GM23338 (cell line): Measurements from ENCODE around the gene CNTNAP2. TPM values are rescaled to one million over a fixed set of nuclear protein-coding genes. Genes with fewer than 3 reads are reported as not detected.

ENCODE experiments used
- ATAC-seq: fragments of 200-7000 bp; cut with Tn5 transposase; 3 replicates; pipeline ENCODE4 v1.9.1; 2020
- DNase-seq: peaks from one replicate; pipeline ENCODE4 v3.0.0-alpha.2; 2015; ENCODE audit warnings: low spot score
- H2AFZ ChIP-seq: fragments of 200-600 bp; sonication (generic); 2 replicates; pipeline ENCODE4 v1.8.0; 2016; ENCODE audit warnings: antibody characterized with exemption, mild to moderate bottlenecking, moderate library complexity
- H3F3A ChIP-seq: fragments of 200-600 bp; sonication (generic); replicated peaks from 2 replicates; pipeline ENCODE4 v1.8.0; 2017; ENCODE audit warnings: antibody characterized with exemption, mixed run types, low read depth
- H3K27ac ChIP-seq: fragments of 200-600 bp; sonication (generic); 2 replicates; pipeline ENCODE4 v1.6.1; 2016; ENCODE audit warnings: low read depth
- H3K27me3 ChIP-seq: fragments of 200-600 bp; sonication (generic); 2 replicates; pipeline ENCODE4 v1.8.0; 2016; ENCODE audit warnings: mild to moderate bottlenecking, mixed run types, moderate library complexity; ENCODE audit not compliant: insufficient read depth
- H3K36me3 ChIP-seq: fragments of 200-600 bp; sonication (generic); 2 replicates; pipeline ENCODE4 v1.8.0; 2016; ENCODE audit warnings: mild to moderate bottlenecking; ENCODE audit not compliant: insufficient read depth
- H3K4me1 ChIP-seq: fragments of 200-600 bp; sonication (generic); 2 replicates; pipeline ENCODE4 v1.8.0; 2016; ENCODE audit warnings: mild to moderate bottlenecking, moderate library complexity; ENCODE audit not compliant: insufficient read depth
- H3K4me2 ChIP-seq: fragments of 200-600 bp; sonication (generic); 2 replicates; pipeline ENCODE4 v1.7.1; 2017; ENCODE audit warnings: mixed run types
- H3K4me3 ChIP-seq: fragments of 200-600 bp; sonication (generic); 2 replicates; pipeline ENCODE4 v1.6.1; 2016; ENCODE audit warnings: mixed run types
- H3K79me2 ChIP-seq: fragments of 200-600 bp; sonication (generic); replicated peaks from 2 replicates; pipeline ENCODE4 v1.8.0; 2017; ENCODE audit warnings: mild to moderate bottlenecking; ENCODE audit not compliant: insufficient read depth
- H3K9me2 ChIP-seq: fragments of 200-600 bp; sonication (generic); 2 replicates; pipeline ENCODE4 v1.8.0; 2017; ENCODE audit not compliant: insufficient read depth
- H4K20me1 ChIP-seq: fragments of 200-600 bp; sonication (generic); replicated peaks from 2 replicates; pipeline ENCODE4 v1.8.0; 2017; ENCODE audit warnings: mild to moderate bottlenecking; ENCODE audit not compliant: insufficient read depth
- H3K27ac Mint-ChIP-seq: 2 replicates; pipeline ENCODE4 v1.8.0; 2020; ENCODE audit warnings: inconsistent platforms, mild to moderate bottlenecking, moderate library complexity, mixed read lengths
- H3K27me3 Mint-ChIP-seq: 3 replicates; pipeline ENCODE4 v1.8.0; 2022; ENCODE audit warnings: low read depth, mild to moderate bottlenecking, moderate library complexity, mixed read lengths, inconsistent platforms; ENCODE audit not compliant: insufficient read depth, poor library complexity
- H3K36me3 Mint-ChIP-seq: 3 replicates; pipeline ENCODE4 v1.8.0; 2021; ENCODE audit warnings: low read depth, mild to moderate bottlenecking, inconsistent platforms, moderate library complexity, mixed read lengths
- H3K4me1 Mint-ChIP-seq: 3 replicates; pipeline ENCODE4 v1.8.0; 2020; ENCODE audit warnings: mild to moderate bottlenecking, inconsistent platforms, mixed read lengths
- H3K4me3 Mint-ChIP-seq: 3 replicates; pipeline ENCODE4 v1.8.0; 2021; ENCODE audit warnings: moderate library complexity, mild to moderate bottlenecking, inconsistent platforms, mixed read lengths
- H3K9me3 Mint-ChIP-seq: 3 replicates; pipeline ENCODE4 v1.8.0; 2020; ENCODE audit warnings: moderate library complexity, mild to moderate bottlenecking, inconsistent platforms, mixed read lengths
- CREB1 ChIP-seq: fragments of 250-450 bp; sonication (Bioruptor Pico); IDR thresholded peaks from 2 replicates; pipeline ENCODE4 v1.5.0; 2020; ENCODE audit warnings: low read depth, mild to moderate bottlenecking, moderate library complexity
- ETS1 ChIP-seq: IDR thresholded peaks from 2 replicates; pipeline ENCODE4 v1.6.1; 2016; ENCODE audit warnings: antibody characterized with exemption
- EZH2 ChIP-seq: fragments of 200-600 bp; sonication (generic); IDR thresholded peaks from one replicate; pipeline ENCODE4 v1.8.0; 2017; ENCODE audit warnings: antibody characterized with exemption, mild to moderate bottlenecking, low read depth; ENCODE audit not compliant: unreplicated experiment
- EZH2phosphoT487 ChIP-seq: fragments of 200-600 bp; sonication (generic); IDR thresholded peaks from one replicate; pipeline ENCODE4 v1.8.1; 2018; ENCODE audit warnings: antibody characterized with exemption; ENCODE audit not compliant: unreplicated experiment
- JUNB ChIP-seq: IDR thresholded peaks from one replicate; pipeline ENCODE4 v1.6.1; 2016; ENCODE audit warnings: antibody characterized with exemption; ENCODE audit not compliant: unreplicated experiment
- NANOG ChIP-seq: IDR thresholded peaks from 2 replicates; pipeline ENCODE4 v1.6.1; 2016; ENCODE audit warnings: antibody characterized with exemption, borderline replicate concordance
- POLR2AphosphoS5 ChIP-seq: IDR thresholded peaks from 2 replicates; pipeline ENCODE4 v1.6.1; 2016; ENCODE audit warnings: antibody characterized with exemption, low read depth
- REST ChIP-seq: IDR thresholded peaks from one replicate; pipeline ENCODE4 v1.6.1; 2018; ENCODE audit warnings: antibody characterized with exemption; ENCODE audit not compliant: unreplicated experiment
- STAT1 ChIP-seq: IDR thresholded peaks from one replicate; pipeline ENCODE4 v1.6.1; 2016; ENCODE audit warnings: antibody characterized with exemption; ENCODE audit not compliant: unreplicated experiment
- ZNF114 ChIP-seq: fragments of 250-450 bp; sonication (Bioruptor Pico); IDR thresholded peaks from 2 replicates; pipeline ENCODE4 v1.5.0; 2020; ENCODE audit warnings: mild to moderate bottlenecking, moderate library complexity
- ZNF331 ChIP-seq: fragments of 250-450 bp; sonication (Bioruptor Pico); IDR thresholded peaks from 2 replicates; pipeline ENCODE4 v1.5.0; 2020; ENCODE audit warnings: low read depth, mild to moderate bottlenecking, moderate library complexity
- polyA plus RNA-seq: library from polyadenylated mRNA; unstranded; fragments of >200 nt; fragmentation: Nextera tagmentation; extraction: Ambion mirVana; gene quantifications from 2 replicates; pipeline ENCODE4 v1.2.1, GENCODE V29; 2016
- total RNA-seq: library from RNA; depleted of rRNA; stranded (reverse); fragments of >200 nt; shearing (Covaris generic); gene quantifications from 2 replicates; pipeline ENCODE4 v1.2.3, GENCODE V29; 2014
- TF ChIP-seq, protein P1 (sequence below): fragments of 250-450 bp; sonication (Bioruptor Pico); IDR thresholded peaks from 2 replicates; pipeline ENCODE4 v1.5.0; 2020; ENCODE audit warnings: mild to moderate bottlenecking, moderate library complexity
- TF ChIP-seq, protein P2 (sequence below), 2 experiments: fragments of 200-600 bp in 1 of 2; sonication (generic) in 1 of 2; conservative IDR thresholded peaks; 2 replicates each; pipeline versions ENCODE4 v1.5.1 to v1.6.1; 2016 to 2017; ENCODE audit warnings: antibody characterized with exemption in 2 of 2, low read depth in 2 of 2, mild to moderate bottlenecking in 2 of 2, moderate library complexity in 1 of 2

The CNTNAP2 gene
- total and polyA plus RNA-seq, 2 experiments from 2014 or later: 38.2 to 61.3 TPM

DNA sequence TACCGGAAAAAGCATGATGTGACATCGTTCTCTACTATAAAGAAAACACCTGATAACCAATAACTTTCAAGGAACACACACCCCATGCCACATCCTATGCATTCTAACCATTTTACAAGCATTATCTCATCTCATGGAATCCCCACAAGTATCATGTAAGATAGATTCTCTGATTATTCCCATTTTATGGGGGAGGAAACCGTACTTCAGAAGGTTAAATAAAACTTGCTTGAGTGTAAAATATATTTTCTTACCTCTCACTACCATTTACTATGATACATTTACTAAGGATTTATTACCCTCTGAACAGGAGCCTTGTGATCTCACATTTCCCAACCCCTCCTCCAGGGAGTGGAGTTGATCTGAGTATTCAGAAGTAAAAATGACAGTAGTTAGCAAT is 522.7 kb downstream of the CNTNAP2 start:
- DNase-seq (no peak), ATAC-seq (no peak)
- no peak overlapping the region for H3K4me3 ChIP-seq
- peaks cover 2% of the 10 kb centered on the region for H3K27me3 Mint-ChIP-seq
- H2AFZ ChIP-seq: no peak overlapping the region
- no peak overlapping the region for H3K4me3 Mint-ChIP-seq
- no peaks in the 10 kb centered on the region for H3K9me2 ChIP-seq
- TF ChIP-seq ETS1: no peak
- TF ChIP-seq STAT1: no peak
- no peak for TF ChIP-seq ZNF331
- TF ChIP-seq, protein P1, sequence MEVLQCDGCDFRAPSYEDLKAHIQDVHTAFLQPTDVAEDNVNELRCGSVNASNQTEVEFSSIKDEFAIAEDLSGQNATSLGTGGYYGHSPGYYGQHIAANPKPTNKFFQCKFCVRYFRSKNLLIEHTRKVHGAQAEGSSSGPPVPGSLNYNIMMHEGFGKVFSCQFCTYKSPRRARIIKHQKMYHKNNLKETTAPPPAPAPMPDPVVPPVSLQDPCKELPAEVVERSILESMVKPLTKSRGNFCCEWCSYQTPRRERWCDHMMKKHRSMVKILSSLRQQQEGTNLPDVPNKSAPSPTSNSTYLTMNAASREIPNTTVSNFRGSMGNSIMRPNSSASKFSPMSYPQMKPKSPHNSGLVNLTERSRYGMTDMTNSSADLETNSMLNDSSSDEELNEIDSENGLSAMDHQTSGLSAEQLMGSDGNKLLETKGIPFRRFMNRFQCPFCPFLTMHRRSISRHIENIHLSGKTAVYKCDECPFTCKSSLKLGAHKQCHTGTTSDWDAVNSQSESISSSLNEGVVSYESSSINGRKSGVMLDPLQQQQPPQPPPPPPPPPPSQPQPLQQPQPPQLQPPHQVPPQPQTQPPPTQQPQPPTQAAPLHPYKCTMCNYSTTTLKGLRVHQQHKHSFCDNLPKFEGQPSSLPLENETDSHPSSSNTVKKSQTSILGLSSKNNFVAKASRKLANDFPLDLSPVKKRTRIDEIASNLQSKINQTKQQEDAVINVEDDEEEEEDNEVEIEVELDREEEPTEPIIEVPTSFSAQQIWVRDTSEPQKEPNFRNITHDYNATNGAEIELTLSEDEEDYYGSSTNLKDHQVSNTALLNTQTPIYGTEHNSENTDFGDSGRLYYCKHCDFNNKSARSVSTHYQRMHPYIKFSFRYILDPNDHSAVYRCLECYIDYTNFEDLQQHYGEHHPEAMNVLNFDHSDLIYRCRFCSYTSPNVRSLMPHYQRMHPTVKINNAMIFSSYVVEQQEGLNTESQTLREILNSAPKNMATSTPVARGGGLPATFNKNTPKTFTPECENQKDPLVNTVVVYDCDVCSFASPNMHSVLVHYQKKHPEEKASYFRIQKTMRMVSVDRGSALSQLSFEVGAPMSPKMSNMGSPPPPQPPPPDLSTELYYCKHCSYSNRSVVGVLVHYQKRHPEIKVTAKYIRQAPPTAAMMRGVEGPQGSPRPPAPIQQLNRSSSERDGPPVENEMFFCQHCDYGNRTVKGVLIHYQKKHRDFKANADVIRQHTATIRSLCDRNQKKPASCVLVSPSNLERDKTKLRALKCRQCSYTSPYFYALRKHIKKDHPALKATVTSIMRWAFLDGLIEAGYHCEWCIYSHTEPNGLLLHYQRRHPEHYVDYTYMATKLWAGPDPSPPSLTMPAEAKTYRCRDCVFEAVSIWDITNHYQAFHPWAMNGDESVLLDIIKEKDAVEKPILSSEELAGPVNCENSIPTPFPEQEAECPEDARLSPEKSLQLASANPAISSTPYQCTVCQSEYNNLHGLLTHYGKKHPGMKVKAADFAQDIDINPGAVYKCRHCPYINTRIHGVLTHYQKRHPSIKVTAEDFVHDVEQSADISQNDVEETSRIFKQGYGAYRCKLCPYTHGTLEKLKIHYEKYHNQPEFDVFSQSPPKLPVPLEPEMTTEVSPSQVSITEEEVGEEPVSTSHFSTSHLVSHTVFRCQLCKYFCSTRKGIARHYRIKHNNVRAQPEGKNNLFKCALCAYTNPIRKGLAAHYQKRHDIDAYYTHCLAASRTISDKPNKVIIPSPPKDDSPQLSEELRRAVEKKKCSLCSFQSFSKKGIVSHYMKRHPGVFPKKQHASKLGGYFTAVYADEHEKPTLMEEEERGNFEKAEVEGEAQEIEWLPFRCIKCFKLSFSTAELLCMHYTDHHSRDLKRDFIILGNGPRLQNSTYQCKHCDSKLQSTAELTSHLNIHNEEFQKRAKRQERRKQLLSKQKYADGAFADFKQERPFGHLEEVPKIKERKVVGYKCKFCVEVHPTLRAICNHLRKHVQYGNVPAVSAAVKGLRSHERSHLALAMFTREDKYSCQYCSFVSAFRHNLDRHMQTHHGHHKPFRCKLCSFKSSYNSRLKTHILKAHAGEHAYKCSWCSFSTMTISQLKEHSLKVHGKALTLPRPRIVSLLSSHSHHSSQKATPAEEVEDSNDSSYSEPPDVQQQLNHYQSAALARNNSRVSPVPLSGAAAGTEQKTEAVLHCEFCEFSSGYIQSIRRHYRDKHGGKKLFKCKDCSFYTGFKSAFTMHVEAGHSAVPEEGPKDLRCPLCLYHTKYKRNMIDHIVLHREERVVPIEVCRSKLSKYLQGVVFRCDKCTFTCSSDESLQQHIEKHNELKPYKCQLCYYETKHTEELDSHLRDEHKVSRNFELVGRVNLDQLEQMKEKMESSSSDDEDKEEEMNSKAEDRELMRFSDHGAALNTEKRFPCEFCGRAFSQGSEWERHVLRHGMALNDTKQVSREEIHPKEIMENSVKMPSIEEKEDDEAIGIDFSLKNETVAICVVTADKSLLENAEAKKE (CRISPR knock-in tag): no peak
- no peak for TF ChIP-seq JUNB
- TF ChIP-seq ZNF114: no peak
- TF ChIP-seq CREB1 (CRISPR knock-in tag): no peak
- no peak for TF ChIP-seq REST
- no peak for TF ChIP-seq NANOG
- no peak for TF ChIP-seq EZH2phosphoT487
- TF ChIP-seq, protein P2, sequence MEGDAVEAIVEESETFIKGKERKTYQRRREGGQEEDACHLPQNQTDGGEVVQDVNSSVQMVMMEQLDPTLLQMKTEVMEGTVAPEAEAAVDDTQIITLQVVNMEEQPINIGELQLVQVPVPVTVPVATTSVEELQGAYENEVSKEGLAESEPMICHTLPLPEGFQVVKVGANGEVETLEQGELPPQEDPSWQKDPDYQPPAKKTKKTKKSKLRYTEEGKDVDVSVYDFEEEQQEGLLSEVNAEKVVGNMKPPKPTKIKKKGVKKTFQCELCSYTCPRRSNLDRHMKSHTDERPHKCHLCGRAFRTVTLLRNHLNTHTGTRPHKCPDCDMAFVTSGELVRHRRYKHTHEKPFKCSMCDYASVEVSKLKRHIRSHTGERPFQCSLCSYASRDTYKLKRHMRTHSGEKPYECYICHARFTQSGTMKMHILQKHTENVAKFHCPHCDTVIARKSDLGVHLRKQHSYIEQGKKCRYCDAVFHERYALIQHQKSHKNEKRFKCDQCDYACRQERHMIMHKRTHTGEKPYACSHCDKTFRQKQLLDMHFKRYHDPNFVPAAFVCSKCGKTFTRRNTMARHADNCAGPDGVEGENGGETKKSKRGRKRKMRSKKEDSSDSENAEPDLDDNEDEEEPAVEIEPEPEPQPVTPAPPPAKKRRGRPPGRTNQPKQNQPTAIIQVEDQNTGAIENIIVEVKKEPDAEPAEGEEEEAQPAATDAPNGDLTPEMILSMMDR (conservative IDR thresholded peaks at IDR 0.05; ENCODE audit: low read depth in 2 of 2): no peak
- TF ChIP-seq EZH2: no peak
- TF ChIP-seq POLR2AphosphoS5: no peak
- no peak overlapping the region for H3K27ac ChIP-seq
- H3K36me3 Mint-ChIP-seq: no peaks in the 10 kb centered on the region
- H3K9me3 Mint-ChIP-seq: peaks cover 11% of the 10 kb centered on the region; the same call in 2 of the 3 replicates
- no peak overlapping the region for H3K27ac Mint-ChIP-seq
- no peak overlapping the region for H3K4me2 ChIP-seq
- H3K79me2 ChIP-seq: no peaks in the 10 kb centered on the region
- H4K20me1 ChIP-seq: no peaks in the 10 kb centered on the region
- no peaks in the 10 kb centered on the region for H3K4me1 ChIP-seq
- no peaks in the 10 kb centered on the region for H3K27me3 ChIP-seq
- no peaks in the 10 kb centered on the region for H3K36me3 ChIP-seq
- peaks cover 8% of the 10 kb centered on the region for H3K4me1 Mint-ChIP-seq
- no peaks in the 10 kb centered on the region for H3F3A ChIP-seq
